Neural cell (in vitro differentiated cells): ENCODE data around the gene UBAP2. TPM values are rescaled to one million over a fixed set of nuclear protein-coding genes. Genes with fewer than 3 reads are reported as not detected.

Source experiments
- polyA plus RNA-seq: library from polyadenylated mRNA; depleted of rRNA; stranded (reverse); fragments of >200 nt; gene quantifications from 2 replicates; pipeline ENCODE4 v1.2.3, GENCODE V29; 2014
- small RNA-seq, 3 experiments: library from RNA; depleted of rRNA; stranded (forward); fragments of <200 nt; gene quantifications; one replicate each; pipeline ENCODE3, GENCODE V24; 2012

UBAP2 gene
- polyA plus RNA-seq, 1 donor from 2014 or later, result 9.2 TPM

Small RNAs within 50 kb of the gene (small RNA-seq; reads per million reads assigned to genes)
- 0 to 0.08 (median 0.03) reads per million in 3 experiments for gene RN7SKP114
- 74.0 to 148 (median 96.5) reads per million in 3 experiments for gene SNORD121A
- 0 reads per million in 3 experiments for gene SNORD121B

Other genes with a start within 250 kb of the UBAP2 start
- 37.6 and 45.0 TPM in 2 replicates for gene UBE2R2, start 231.7 kb downstream of the UBAP2 start, polyA plus RNA-seq
- 37.5 and 37.7 TPM in 2 replicates for gene DCAF12, start 77.8 kb upstream of the UBAP2 start, polyA plus RNA-seq
- 33.2 and 35.1 TPM in 2 replicates for gene UBAP1, start 130.2 kb upstream of the UBAP2 start, polyA plus RNA-seq